Astrocyte of the cerebellum (primary cell): ENCODE measurements around the gene PRPF19.

Source experiments
- DNase-seq: peaks from one replicate; pipeline ENCODE4 v3.0.0-alpha.2; 2011; ENCODE audit warnings: low read depth
- H3K4me3 ChIP-seq: 2 replicates; pipeline ENCODE4 v1.5.1; 2011; ENCODE audit warnings: mild to moderate bottlenecking, low read depth, low read length, moderate library complexity
- CTCF ChIP-seq: IDR thresholded peaks from 2 replicates; pipeline ENCODE4 v1.5.1; 2012; ENCODE audit warnings: low read length, low read depth, moderate library complexity, mild to moderate bottlenecking; ENCODE audit errors: missing control alignments
- in situ Hi-C: cut with HindIII; loops from 2 replicates; pipeline ENCODE4 v1.10.0; 2017; ENCODE audit warnings: low sequenced_read_pairs

The PRPF19 gene

GRCh38 chr11:60891103-60891741 is 15.2 kb downstream of the PRPF19 start:
- no peak for DNase-seq
- H3K4me3 ChIP-seq, result no peak overlapping the region
- in situ Hi-C loops, result no loop called here
- no peak for TF ChIP-seq CTCF

- in situ Hi-C loops, result no loop called here
- H3K4me3 ChIP-seq, result no peak overlapping the region
- no peak for DNase-seq
- no peak for TF ChIP-seq CTCF
Observed at GRCh38 chr11:60890696-60891095, 15.7 kb downstream of the PRPF19 start.

GRCh38 chr11:60889869-60890311 is 16.5 kb downstream of the PRPF19 start:
- TF ChIP-seq CTCF, result no peak
- DNase-seq, result no peak
- in situ Hi-C loops, result no loop called here
- no peak overlapping the region for H3K4me3 ChIP-seq

GRCh38 chr11:60887556-60887955 is 18.8 kb downstream of the PRPF19 start:
- peak; percentile 79 for TF ChIP-seq CTCF
- DNase-seq, result peak; percentile 52
- H3K4me3 ChIP-seq, result no peak overlapping the region
- in situ Hi-C loops, result no loop called here

- in situ Hi-C loops, result no loop called here
- H3K4me3 ChIP-seq, result no peak overlapping the region
- no peak for DNase-seq
- no peak for TF ChIP-seq CTCF
Observed at GRCh38 chr11:60880643-60881282, 25.6 kb downstream of the PRPF19 start.

- no peak for TF ChIP-seq CTCF
- H3K4me3 ChIP-seq, result no peak overlapping the region
- in situ Hi-C loops, result no loop called here
- no peak for DNase-seq
Observed at GRCh38 chr11:60879971-60880588, 26.3 kb downstream of the PRPF19 start.
